Testis (tissue), 3 donors: Measurements from ENCODE around the gene MAPK11. TPM values are rescaled to one million over a fixed set of nuclear protein-coding genes. Genes with fewer than 3 reads are reported as not detected.

Experiments used
- DNase-seq: peaks from one replicate; pipeline ENCODE4 v3.0.0-alpha.2; 2019
- H3K27ac ChIP-seq, 2 donors: fragments of 200-600 bp; sonication (generic); one replicate each; pipeline ENCODE4 v1.5.1; 2019
- H3K27me3 ChIP-seq: fragments of 200-600 bp; sonication (generic); one replicate; pipeline ENCODE4 v1.5.1; 2019
- H3K36me3 ChIP-seq: fragments of 200-600 bp; sonication (generic); one replicate; pipeline ENCODE4 v1.5.1; 2017; ENCODE audit warnings: low read depth; ENCODE audit errors: missing control alignments
- H3K4me1 ChIP-seq: fragments of 200-600 bp; sonication (generic); one replicate; pipeline ENCODE4 v1.5.1; 2019
- H3K4me3 ChIP-seq, 2 donors: fragments of 200-600 bp; sonication (generic); one replicate each; pipeline ENCODE4 v1.5.1; 2017 to 2019
- H3K9me3 ChIP-seq: fragments of 200-600 bp; sonication (generic); one replicate; pipeline ENCODE4 v1.5.1; 2017
- CTCF ChIP-seq, 3 experiments: fragments of 450-650 bp in 2 of 3; fragments of 200-600 bp in 1 of 3; sonication (generic) in 1 of 3; IDR thresholded peaks; one replicate each; pipeline ENCODE4 v1.5.1; 2016 to 2019; ENCODE audit warnings: antibody characterized with exemption in 3 of 3, mild to moderate bottlenecking in 2 of 3, moderate library complexity in 1 of 3
- POLR2A ChIP-seq: fragments of 450-650 bp; IDR thresholded peaks from one replicate; pipeline ENCODE4 v1.6.1; 2017; ENCODE audit warnings: antibody characterized with exemption, mild to moderate bottlenecking, moderate library complexity
- WGBS, 2 donors: methylation state at CpG; one replicate each; pipeline ENCODE4 v1.1.5; 2018; 5-methylcytosine and 5-hydroxymethylcytosine counted together
- intact Hi-C: fragments of 100-400 bp; cut with DNase I; formaldehyde crosslinking; loops from one replicate; pipeline ENCODE4 v1.15.1; 2023; ENCODE audit warnings: low total_unique reads
- polyA plus RNA-seq: library from polyadenylated mRNA; stranded (reverse); fragments of 350-450 nt; fragmentation: Illumina TruSeq; extraction: RNeasy Lipid Tissue Mini Kit (QIAGEN cat#74804); gene quantifications from one replicate; pipeline ENCODE4 v1.2.3, GENCODE V29; 2014; ENCODE audit warnings: low read depth, low replicate concordance; ENCODE audit not compliant: insufficient read depth
- total RNA-seq, 2 donors: library from RNA; depleted of rRNA; stranded (reverse); fragments of >200 nt; gene quantifications; one replicate each; pipeline ENCODE4 v1.2.3, GENCODE V29; 2016

The MAPK11 gene
- total and polyA plus RNA-seq, 3 donors from 2014 or later = 6.4 to 10.7 (median 8.3) TPM

- no peaks in the 10 kb centered on the region for H3K9me3 ChIP-seq
- H3K27me3 ChIP-seq = no peaks in the 10 kb centered on the region
- TF ChIP-seq POLR2A = peak; percentile 5
- TF ChIP-seq CTCF (IDR thresholded peaks at IDR 0.05) = peak in 2 of 3 experiments; percentile 24 to 27
- peak within 1 kb of the TSS; percentile 78 to 93 for H3K4me3 ChIP-seq
- DNase-seq = peak; percentile 98
- intact Hi-C loops = no loop called here
- peak within 1 kb of the TSS; percentile 82 to 86 for H3K27ac ChIP-seq
- peaks cover 36% of the 10 kb centered on the region for H3K4me1 ChIP-seq
- 0 to 1% methylated on average over 49 to 73 of the region's 76 CpGs for WGBS, 2 donors
- H3K36me3 ChIP-seq = no peaks in the 10 kb centered on the region
These were observed 25.6 kb downstream of the MAPK11 start, which contains the start of gene TUBGCP6 for GRCh38 chr22:50244420-50245213. Gene TUBGCP6 (minus strand): TSS chr22:50245023. CDS start chr22:50244459, 564 bp downstream.

GRCh38 chr22:50243685-50244419, 26.3 kb downstream of the MAPK11 start:
- WGBS, 2 donors = 11 to 12% methylated on average over 14 to 27 of the region's 27 CpGs

GRCh38 chr22:50242406-50242949, 27.7 kb downstream of the MAPK11 start:
- intact Hi-C loops = no loop called here
- no peaks in the 10 kb centered on the region for H3K36me3 ChIP-seq

More at GRCh38 chr22:50243685-50244419, 26.3 kb downstream of the MAPK11 start:
- H3K36me3 ChIP-seq = no peaks in the 10 kb centered on the region
- H3K9me3 ChIP-seq = no peaks in the 10 kb centered on the region
- peak overlapping the region; percentile 82 to 86 for H3K27ac ChIP-seq
- DNase-seq = no peak
- H3K27me3 ChIP-seq = no peaks in the 10 kb centered on the region
- intact Hi-C loops = no loop called here
- no peak for TF ChIP-seq CTCF (IDR thresholded peaks at IDR 0.05)
- no peak for TF ChIP-seq POLR2A
- H3K4me3 ChIP-seq = peak overlapping the region; percentile 78 to 93
- peaks cover 36% of the 10 kb centered on the region for H3K4me1 ChIP-seq

GRCh38 chr22:50238755-50239154, 31.4 kb downstream of the MAPK11 start:
- no peaks in the 10 kb centered on the region for H3K36me3 ChIP-seq
- H3K9me3 ChIP-seq = no peaks in the 10 kb centered on the region
- DNase-seq = no peak
- H3K27ac ChIP-seq = no peak overlapping the region
- TF ChIP-seq POLR2A = no peak
- no peak for TF ChIP-seq CTCF (IDR thresholded peaks at IDR 0.05)
- 87 to 91% methylated on average over 7 to 9 of the region's 9 CpGs for WGBS, 2 donors
- intact Hi-C loops = no loop called here
- peaks cover 28% of the 10 kb centered on the region for H3K4me1 ChIP-seq
- H3K27me3 ChIP-seq = no peaks in the 10 kb centered on the region
- no peak overlapping the region for H3K4me3 ChIP-seq

More at GRCh38 chr22:50242406-50242949, 27.7 kb downstream of the MAPK11 start:
- Histone ChIP-seq H3K27me3 (no peaks in the 10 kb centered on the region), H3K27ac (no peak overlapping the region), H3K4me1 (peaks cover 36% of the 10 kb centered on the region), H3K9me3 (no peaks in the 10 kb centered on the region), H3K4me3 (peak overlapping the region in 1 of 2 donors; percentile 93)
- DNase-seq = no peak
- no peak for TF ChIP-seq POLR2A
- TF ChIP-seq CTCF (IDR thresholded peaks at IDR 0.05) = no peak
- 34% methylated on average over 14 of the region's 14 CpGs for WGBS, 2 donors
